ENCODE measurements around the gene USP7.

- TF ChIP-seq CTCF (IDR thresholded peaks at IDR 0.05) = no peak
- TF ChIP-seq ZFX (IDR thresholded peaks at IDR 0.05; ENCODE audit: borderline replicate concordance) = no peak
Measured at GRCh38 chr16:8867932-8868415, 95.7 kb downstream of the USP7 start.

Measured in 22Rv1 (cell line).